ENCODE data around the gene NXNL1.

NXNL1 gene

GRCh38 chr19:17504456-17504855, 43.7 kb upstream of the NXNL1 start:
- Histone ChIP-seq H3K27me3 (ENCODE audit: control insufficient read depth, low read length) (no peaks in the 10 kb centered on the region), H3K4me2 (ENCODE audit: low read length) (no peak overlapping the region), H3F3A (ENCODE audit: control insufficient read depth, insufficient read depth) (no peaks in the 10 kb centered on the region), H3K27ac (ENCODE audit: low read depth, low read length) (no peak overlapping the region), H3K9me2 (replicated peaks; ENCODE audit: control insufficient read depth, low read length) (no peaks in the 10 kb centered on the region), H3K79me2 (ENCODE audit: control insufficient read depth, low read length) (peaks cover 25% of the 10 kb centered on the region), H3K36me3 (ENCODE audit: control insufficient read depth, low read length) (no peaks in the 10 kb centered on the region), H3K4me3 (ENCODE audit: low read length) (no peak overlapping the region), H3K9me3 (ENCODE audit: control insufficient read depth, insufficient read depth, low read length) (no peaks in the 10 kb centered on the region), H3K4me1 (ENCODE audit: control insufficient read depth, low read length) (peaks cover 13% of the 10 kb centered on the region; the same call in 1 of the 2 replicates), H4K20me1 (ENCODE audit: control insufficient read depth, insufficient read depth, low read depth, low read length) (no peaks in the 10 kb centered on the region)
- TF ChIP-seq CTCF (IDR thresholded peaks at IDR 0.05; ENCODE audit: low read depth, low read length, poor library complexity, severe bottlenecking): no peak
- TF ChIP-seq EZH2phosphoT487 (IDR thresholded peaks at IDR 0.05; ENCODE audit: borderline replicate concordance, low read length): no peak

GRCh38 chr19:17504030-17504429, 43.3 kb upstream of the NXNL1 start:
- no peak overlapping the region for H3K27ac ChIP-seq (ENCODE audit: low read depth, low read length)
- H4K20me1 ChIP-seq (ENCODE audit: control insufficient read depth, insufficient read depth, low read depth, low read length): no peaks in the 10 kb centered on the region
- H3K36me3 ChIP-seq (ENCODE audit: control insufficient read depth, low read length): no peaks in the 10 kb centered on the region
- H3K9me3 ChIP-seq (ENCODE audit: control insufficient read depth, insufficient read depth, low read length): no peaks in the 10 kb centered on the region
- peaks cover 13% of the 10 kb centered on the region; the same call in 1 of the 2 replicates for H3K4me1 ChIP-seq (ENCODE audit: control insufficient read depth, low read length)
- peaks cover 21% of the 10 kb centered on the region for H3K79me2 ChIP-seq (ENCODE audit: control insufficient read depth, low read length)
- no peaks in the 10 kb centered on the region for H3K9me2 ChIP-seq (replicated peaks; ENCODE audit: control insufficient read depth, low read length)
- no peaks in the 10 kb centered on the region for H3F3A ChIP-seq (ENCODE audit: control insufficient read depth, insufficient read depth)
- H3K4me3 ChIP-seq (ENCODE audit: low read length): no peak overlapping the region
- H3K27me3 ChIP-seq (ENCODE audit: control insufficient read depth, low read length): no peaks in the 10 kb centered on the region
- H3K4me2 ChIP-seq (ENCODE audit: low read length): no peak overlapping the region
- TF ChIP-seq EZH2phosphoT487 (IDR thresholded peaks at IDR 0.05; ENCODE audit: borderline replicate concordance, low read length) (no peak), CTCF (IDR thresholded peaks at IDR 0.05; ENCODE audit: low read depth, low read length, poor library complexity, severe bottlenecking) (no peak)

- peaks cover 14% of the 10 kb centered on the region for H3K79me2 ChIP-seq (ENCODE audit: control insufficient read depth, low read length)
- TF ChIP-seq EZH2phosphoT487 (IDR thresholded peaks at IDR 0.05; ENCODE audit: borderline replicate concordance, low read length) (no peak), CTCF (IDR thresholded peaks at IDR 0.05; ENCODE audit: low read depth, low read length, poor library complexity, severe bottlenecking) (no peak)
Observed at GRCh38 chr19:17503240-17503639, 42.5 kb upstream of the NXNL1 start.

More at GRCh38 chr19:17503240-17503639, 42.5 kb upstream of the NXNL1 start:
- no peaks in the 10 kb centered on the region for H3K36me3 ChIP-seq (ENCODE audit: control insufficient read depth, low read length)
- H3F3A ChIP-seq (ENCODE audit: control insufficient read depth, insufficient read depth): no peaks in the 10 kb centered on the region
- no peak overlapping the region for H3K27ac ChIP-seq (ENCODE audit: low read depth, low read length)
- H3K9me3 ChIP-seq (ENCODE audit: control insufficient read depth, insufficient read depth, low read length): no peaks in the 10 kb centered on the region
- H3K4me3 ChIP-seq (ENCODE audit: low read length): no peak overlapping the region
- H3K4me1 ChIP-seq (ENCODE audit: control insufficient read depth, low read length): peaks cover 13% of the 10 kb centered on the region
- H4K20me1 ChIP-seq (ENCODE audit: control insufficient read depth, insufficient read depth, low read depth, low read length): no peaks in the 10 kb centered on the region
- H3K27me3 ChIP-seq (ENCODE audit: control insufficient read depth, low read length): no peaks in the 10 kb centered on the region
- H3K4me2 ChIP-seq (ENCODE audit: low read length): no peak overlapping the region
- no peaks in the 10 kb centered on the region for H3K9me2 ChIP-seq (replicated peaks; ENCODE audit: control insufficient read depth, low read length)

Data from DOHH2 (cell line).